GM10847 (cell line): ENCODE data around the gene TMEM176A.

ENCODE experiments used
- POLR2A ChIP-seq: IDR thresholded peaks from 2 replicates; pipeline ENCODE4 v1.6.1; 2011; ENCODE audit not compliant: insufficient read length; ENCODE audit errors: extremely low read depth

TMEM176A gene, protein sequence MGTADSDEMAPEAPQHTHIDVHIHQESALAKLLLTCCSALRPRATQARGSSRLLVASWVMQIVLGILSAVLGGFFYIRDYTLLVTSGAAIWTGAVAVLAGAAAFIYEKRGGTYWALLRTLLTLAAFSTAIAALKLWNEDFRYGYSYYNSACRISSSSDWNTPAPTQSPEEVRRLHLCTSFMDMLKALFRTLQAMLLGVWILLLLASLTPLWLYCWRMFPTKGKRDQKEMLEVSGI

DNA sequence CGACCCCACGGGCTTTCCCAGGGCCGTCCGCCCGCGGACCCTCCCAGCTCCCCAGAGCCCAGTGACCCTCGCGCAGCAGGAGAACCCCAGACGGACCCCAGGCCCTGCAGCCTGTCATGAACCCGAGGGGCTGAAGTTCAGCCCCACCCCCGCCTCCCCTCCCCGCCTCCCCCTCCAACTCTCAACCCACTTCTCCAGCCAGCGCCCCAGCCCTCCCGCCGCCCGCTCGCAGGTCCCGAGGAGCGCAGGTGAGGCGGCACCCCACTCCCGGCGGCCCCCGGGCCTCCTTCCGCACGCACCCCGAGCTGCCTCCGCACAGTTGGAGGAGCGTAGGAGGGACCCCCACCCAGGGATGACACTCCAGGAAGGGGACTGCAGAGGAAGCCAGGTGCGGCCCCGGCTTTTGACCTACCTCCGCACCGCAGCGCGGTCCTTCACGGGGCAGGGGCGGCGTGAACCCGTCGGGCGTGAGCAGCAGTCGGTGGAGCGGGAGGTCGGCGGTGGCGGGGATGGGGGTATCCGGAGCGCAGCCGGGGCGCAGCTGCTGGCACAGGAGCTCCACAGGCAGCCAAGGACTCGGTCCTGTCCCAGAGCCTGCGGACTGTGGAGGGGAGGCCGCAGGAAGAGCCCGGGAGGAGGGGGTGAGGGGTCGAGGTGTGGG is at the start of gene TMEM176A:
TMEM176A (plus strand) TSS at position 189 of the 661 bp plus-strand sequence. CDS start 782 bp downstream, outside the sequence.
- no peak for TF ChIP-seq POLR2A

- no peak for TF ChIP-seq POLR2A
Measured at GRCh38 chr7:150751702-150752101, 48.9 kb upstream of the TMEM176A start.

- TF ChIP-seq POLR2A: no peak
Measured at GRCh38 chr7:150753239-150753638, 47.3 kb upstream of the TMEM176A start.

GRCh38 chr7:150753826-150754603 is 46.6 kb upstream of the TMEM176A start:
- TF ChIP-seq POLR2A: no peak

GRCh38 chr7:150754951-150755350 is 45.6 kb upstream of the TMEM176A start:
- no peak for TF ChIP-seq POLR2A

DNA sequence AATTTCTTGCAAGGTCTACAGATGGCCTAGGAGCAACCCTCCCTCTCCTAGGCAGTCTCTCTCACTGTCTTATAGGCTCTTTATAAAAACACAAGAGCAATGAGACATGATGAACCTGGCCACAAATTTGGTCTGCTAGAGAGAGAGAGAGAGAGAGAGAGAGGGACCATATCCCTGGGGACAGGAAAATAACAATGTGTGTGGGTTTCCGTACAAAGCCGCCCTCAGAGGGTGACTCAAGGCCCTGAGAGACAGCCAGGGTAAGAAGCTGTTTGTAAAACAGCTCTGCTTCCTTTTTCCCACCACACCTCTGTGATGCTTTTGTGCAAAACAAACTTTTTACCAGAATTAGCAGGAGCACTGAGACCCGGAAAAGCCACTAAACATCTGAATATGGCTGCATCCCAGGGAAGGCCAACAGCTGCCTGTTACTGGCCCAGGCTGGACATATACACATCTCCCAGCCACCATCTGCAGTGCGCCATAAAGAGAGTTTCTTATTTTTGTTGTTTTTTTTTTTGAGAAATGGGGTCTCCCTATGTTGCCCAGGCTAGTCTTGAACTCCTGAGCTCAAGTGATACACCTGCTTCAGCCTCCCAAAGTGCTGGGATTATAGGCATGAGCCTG is 45.0 kb upstream of the TMEM176A start:
- no peak for TF ChIP-seq POLR2A

DNA sequence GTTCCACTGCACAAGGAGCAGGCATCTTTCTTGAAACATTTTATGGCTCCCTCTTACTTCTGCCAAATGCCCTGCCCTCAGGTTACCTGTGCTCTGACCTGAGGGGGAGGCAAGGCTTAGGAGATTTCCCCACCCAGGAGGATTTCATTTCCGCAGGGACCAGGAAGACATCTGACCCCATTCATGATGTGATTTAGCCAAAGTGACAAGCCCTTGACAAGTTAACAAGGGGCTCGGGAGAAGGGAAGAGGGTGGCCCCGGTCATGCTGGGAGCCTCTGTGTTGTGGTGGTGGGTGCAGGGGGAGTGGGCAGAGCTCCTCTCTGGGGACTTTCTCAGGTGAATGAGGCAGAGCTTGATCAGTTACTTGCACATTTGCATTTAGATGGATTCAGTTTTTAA is 44.4 kb upstream of the TMEM176A start:
- TF ChIP-seq POLR2A: no peak

DNA sequence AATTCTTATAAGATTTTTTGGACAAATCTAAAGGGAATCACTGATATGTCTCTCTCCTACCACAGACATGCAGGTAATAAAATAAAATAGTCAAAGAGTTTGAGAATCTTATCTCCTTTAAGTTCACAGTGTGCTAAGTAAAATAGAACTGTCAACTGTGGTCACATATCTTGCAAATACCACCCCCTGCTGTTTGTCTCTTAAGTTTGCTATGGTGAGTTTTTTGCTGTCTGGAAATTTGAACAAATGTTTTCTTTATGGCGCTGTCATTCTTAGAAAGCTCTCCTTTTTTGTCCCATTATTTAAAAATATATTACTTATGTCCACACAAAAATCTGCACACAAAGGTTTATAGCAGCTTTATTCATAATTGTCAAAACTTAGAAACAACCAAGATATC is 43.7 kb upstream of the TMEM176A start:
- no peak for TF ChIP-seq POLR2A

- TF ChIP-seq POLR2A: no peak
Measured at GRCh38 chr7:150759479-150759878, 41.1 kb upstream of the TMEM176A start.

GRCh38 chr7:150766334-150766709 is 34.2 kb upstream of the TMEM176A start:
- TF ChIP-seq POLR2A: no peak

DNA sequence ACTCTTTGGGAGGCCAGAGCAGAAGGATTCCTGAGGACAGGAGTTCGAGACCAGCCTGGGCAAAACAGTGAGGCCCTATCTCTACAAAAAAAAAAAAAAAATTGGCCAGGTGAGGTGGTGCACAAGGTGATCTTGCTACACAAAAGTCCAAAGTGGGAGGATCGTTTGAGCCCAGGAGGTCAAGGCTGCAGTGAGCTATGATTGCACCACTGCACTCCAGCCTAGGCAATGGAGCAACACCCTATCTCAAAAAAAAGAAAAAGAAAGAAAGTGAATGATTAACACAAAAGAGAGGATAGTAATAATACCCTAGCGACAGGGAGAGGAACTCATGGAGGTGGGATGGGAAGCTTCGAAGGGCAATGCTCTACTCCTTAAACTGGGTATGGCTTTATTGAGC is 30.8 kb upstream of the TMEM176A start:
- no peak for TF ChIP-seq POLR2A

GRCh38 chr7:150778014-150778737 is 22.4 kb upstream of the TMEM176A start:
- TF ChIP-seq POLR2A: no peak

DNA sequence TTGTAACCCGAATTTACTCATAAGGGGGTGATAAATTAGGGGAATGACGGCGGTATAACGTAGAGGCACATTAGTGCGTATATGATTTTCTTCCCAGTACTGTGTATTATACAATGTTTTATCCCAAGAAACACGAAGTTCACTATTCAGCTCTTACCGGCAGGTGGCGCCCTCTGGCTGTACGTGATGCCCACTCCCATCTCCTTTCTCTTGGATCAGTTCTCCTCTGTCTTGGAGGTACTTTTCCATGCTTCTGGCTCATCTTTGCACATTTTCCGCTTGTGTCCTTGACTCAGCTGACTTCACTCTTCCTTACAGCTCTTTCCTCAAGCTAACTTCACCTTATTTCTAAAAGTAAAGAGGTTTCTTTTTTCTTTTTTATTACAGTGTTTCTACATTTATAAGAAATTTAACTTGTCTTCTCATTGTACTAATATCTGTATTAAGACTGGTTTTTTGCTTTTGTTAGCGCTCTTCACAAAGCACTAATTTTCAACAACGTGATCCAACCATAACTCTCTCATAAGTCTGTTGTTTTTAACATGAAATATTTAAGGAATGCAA is 21.7 kb upstream of the TMEM176A start:
- TF ChIP-seq POLR2A: no peak

DNA sequence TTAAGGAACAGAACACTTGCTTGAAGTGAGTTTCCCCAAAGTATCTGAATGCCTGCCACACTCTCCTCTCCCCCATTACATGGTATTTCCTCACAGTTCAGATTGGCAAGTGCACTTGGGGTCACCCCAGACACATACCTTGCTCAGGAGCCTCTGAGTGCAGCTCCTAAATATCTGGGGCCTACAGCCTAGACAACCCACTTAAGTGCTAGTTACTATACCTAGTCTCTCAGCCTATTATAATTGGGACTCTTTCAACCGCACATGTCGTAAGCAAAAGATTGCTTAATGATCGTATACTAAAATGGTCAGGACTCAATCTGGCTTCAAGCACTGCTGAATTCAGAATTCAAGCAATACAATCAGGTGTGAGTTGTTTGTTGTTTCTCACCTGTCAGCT is 20.3 kb upstream of the TMEM176A start:
- no peak for TF ChIP-seq POLR2A

DNA sequence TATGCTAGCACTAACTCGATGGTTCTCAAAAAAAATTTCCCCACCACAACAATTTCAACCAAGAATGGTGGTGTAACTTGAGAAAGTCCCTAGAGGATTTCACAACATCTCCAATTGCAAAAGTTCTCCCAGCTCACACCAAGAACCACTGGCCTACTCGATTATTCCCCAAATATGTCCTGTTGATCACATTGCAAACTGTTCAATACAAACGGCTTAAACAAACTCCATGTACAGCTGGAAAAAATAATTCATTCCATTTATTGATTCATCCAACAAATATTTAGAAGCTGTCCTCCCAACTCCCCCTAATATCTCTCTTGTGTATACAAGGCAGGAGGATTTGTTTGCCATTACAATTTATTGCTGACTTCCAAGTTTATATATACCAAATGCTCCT is 19.5 kb upstream of the TMEM176A start:
- TF ChIP-seq POLR2A: no peak
